Adrenal gland (tissue), 5 donors: ENCODE data around the gene SOBP.

ENCODE experiments used
- POLR2A ChIP-seq, 2 donors: fragments of 450-650 bp; IDR thresholded peaks; one replicate each; pipeline ENCODE4 v1.6.1; 2017; ENCODE audit warnings: antibody characterized with exemption in 2 of 2, mild to moderate bottlenecking in 2 of 2, moderate library complexity in 1 of 2
- TF ChIP-seq, protein P1 (sequence below), 6 experiments: fragments of 450-650 bp in 4 of 6; fragments of 200-600 bp in 2 of 6; sonication (generic) in 1 of 6; IDR thresholded peaks; 1 replicate in 5 of 6; 2 replicates in 1 of 6; pipeline versions ENCODE4 v1.5.1 to v1.8.0; 2016 to 2021; ENCODE audit warnings: antibody characterized with exemption in 6 of 6, mild to moderate bottlenecking in 2 of 6, moderate library complexity in 1 of 6
- donor health status: DM: no; HTN: no; CAD: no.

DNA sequence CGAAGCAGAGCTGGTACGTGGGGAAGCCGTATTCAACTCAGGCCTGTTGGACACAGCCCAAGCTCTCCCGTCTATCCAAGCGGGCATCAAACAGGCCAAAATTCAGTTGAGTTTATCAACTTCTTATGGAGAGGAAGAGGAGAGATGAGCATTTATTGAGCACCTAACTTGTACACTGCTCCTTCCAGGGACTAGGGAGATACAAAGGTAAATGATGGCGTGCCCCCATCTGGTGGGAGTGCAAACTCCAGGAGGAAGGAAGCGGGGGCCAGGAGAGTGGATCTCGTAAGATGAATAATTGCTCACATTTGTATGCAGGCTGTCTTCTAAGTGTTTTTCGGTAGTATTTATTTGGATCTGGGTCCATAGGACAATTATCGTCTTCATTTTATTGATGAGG lies 146.6 kb downstream of the SOBP start:
- TF ChIP-seq, protein P1, sequence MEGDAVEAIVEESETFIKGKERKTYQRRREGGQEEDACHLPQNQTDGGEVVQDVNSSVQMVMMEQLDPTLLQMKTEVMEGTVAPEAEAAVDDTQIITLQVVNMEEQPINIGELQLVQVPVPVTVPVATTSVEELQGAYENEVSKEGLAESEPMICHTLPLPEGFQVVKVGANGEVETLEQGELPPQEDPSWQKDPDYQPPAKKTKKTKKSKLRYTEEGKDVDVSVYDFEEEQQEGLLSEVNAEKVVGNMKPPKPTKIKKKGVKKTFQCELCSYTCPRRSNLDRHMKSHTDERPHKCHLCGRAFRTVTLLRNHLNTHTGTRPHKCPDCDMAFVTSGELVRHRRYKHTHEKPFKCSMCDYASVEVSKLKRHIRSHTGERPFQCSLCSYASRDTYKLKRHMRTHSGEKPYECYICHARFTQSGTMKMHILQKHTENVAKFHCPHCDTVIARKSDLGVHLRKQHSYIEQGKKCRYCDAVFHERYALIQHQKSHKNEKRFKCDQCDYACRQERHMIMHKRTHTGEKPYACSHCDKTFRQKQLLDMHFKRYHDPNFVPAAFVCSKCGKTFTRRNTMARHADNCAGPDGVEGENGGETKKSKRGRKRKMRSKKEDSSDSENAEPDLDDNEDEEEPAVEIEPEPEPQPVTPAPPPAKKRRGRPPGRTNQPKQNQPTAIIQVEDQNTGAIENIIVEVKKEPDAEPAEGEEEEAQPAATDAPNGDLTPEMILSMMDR (IDR thresholded peaks at IDR 0.05) = no peak
- no peak for TF ChIP-seq POLR2A (IDR thresholded peaks at IDR 0.05)
